GM21367 (cell line): Measurements from ENCODE around the gene CACNA1B.

Experiments used
- ATAC-seq: cut with Tn5 transposase; IDR thresholded peaks from one replicate; pipeline ENCODE4 v1.9.1; 2021; ENCODE audit not compliant: unreplicated experiment

CACNA1B gene

DNA sequence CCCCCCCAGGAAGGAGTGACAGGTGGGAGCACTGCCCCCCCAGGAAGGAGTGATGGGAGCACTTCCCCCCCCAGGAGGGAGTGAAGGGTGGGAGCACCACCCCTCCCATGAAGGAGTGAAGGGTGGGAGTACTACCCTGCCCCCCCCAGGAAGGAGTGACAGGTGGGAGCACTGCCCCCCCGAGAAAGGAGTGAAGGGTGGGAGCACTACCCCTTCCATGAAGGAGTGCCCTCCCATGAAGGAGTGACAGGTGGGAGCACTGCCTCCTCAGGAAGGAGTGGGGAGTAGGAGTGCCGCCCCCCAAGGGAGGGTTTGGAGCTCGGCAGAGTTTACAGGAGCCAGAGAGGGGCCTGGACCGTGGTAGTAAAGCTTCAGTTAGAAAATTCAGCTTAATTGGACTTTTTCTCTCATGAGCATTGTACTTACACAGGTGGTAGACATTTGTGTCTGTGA is 100.7 kb downstream of the CACNA1B start:
- ATAC-seq: no peak

DNA sequence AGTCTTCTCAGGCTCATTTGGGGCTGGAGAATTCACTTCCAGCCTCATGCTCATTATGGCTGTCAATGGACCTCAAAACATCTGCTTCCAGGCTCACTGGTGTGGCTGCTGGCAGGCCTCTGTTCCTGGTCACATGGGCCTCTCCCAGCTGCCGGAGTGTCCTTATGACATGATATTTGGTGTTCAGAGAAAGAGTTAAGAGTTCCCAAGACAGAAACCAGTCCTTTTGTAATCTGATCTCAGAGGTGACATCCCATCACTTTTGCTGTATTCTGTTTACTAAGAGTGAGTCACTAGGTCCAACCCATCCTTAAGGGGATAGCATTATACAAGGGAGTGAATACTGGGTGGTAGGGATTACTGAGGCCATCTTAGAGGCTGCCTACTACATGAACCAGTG is 104.6 kb downstream of the CACNA1B start:
- no peak for ATAC-seq

DNA sequence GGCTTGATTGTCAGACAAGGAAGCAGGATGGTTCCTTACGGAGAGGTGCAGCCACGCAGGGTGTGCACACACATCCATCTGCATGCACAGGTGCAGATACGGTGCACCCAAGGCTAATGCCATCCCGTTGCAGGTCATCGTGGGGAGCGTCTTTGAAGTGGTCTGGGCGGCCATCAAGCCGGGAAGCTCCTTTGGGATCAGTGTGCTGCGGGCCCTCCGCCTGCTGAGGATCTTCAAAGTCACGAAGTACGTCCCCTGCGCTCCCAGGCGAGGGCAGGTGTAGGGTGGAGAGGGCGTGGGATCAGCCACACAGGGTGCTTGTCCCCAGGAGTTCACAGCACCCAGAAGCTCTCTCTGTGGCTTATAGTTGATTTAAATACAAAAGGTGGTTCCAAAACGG is 106.4 kb downstream of the CACNA1B start:
- ATAC-seq: no peak

DNA sequence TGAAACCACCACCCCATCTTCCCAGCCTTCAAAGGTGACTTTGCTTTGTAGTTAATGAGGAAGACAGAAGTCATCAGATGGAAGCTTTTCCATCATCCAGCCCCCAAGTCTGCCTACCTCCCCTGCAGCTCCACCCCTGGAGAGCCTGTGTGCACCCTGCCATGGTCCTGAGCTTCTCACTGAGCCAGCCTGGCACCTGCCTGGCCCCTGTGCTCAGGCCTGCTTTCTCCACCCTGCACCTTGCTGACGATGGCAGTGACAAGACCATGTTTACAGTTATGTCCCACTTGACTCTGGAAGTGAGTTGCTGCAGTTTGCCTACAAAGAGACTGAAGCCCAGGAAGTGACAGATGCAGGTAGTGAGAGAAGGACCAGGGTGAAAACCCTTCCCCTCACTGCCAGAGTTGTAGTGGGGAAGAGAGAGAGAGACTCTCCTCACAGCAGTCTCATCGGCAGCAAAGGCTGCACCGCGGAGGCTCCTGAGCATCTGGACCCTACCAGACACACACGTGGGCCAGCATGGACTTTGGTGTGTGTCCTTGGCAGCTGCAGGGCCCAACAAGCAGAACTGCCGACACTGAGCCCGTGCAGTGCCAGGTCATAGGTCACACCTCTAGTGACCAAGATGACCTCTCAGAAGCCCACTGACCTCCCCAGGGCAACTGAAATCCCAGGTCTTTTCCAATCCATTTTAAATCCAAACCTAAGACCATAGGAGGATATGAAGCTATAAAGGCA is 107.1 kb downstream of the CACNA1B start:
- no peak for ATAC-seq

DNA sequence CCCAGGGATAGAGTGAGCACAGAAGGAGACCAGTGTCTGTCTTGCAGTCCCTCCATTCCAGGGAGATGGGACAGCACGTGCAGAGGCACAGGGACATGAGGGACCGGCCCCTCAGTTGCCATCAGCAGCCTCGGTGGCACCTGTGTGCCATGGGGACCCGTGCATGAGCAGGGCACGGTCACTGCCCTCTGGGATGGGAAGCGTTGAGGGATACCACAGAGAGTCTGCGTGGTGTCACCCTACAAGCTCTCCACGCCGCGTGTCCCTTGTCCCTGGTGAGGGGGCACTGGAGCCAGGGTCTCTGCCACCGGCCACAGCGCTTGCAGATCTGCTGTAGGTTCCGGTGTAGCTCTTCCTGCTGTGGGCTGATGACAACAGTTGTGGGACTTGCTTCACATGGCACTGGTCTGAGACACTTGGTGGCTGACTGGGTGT is 108.1 kb downstream of the CACNA1B start:
- ATAC-seq: no peak

DNA sequence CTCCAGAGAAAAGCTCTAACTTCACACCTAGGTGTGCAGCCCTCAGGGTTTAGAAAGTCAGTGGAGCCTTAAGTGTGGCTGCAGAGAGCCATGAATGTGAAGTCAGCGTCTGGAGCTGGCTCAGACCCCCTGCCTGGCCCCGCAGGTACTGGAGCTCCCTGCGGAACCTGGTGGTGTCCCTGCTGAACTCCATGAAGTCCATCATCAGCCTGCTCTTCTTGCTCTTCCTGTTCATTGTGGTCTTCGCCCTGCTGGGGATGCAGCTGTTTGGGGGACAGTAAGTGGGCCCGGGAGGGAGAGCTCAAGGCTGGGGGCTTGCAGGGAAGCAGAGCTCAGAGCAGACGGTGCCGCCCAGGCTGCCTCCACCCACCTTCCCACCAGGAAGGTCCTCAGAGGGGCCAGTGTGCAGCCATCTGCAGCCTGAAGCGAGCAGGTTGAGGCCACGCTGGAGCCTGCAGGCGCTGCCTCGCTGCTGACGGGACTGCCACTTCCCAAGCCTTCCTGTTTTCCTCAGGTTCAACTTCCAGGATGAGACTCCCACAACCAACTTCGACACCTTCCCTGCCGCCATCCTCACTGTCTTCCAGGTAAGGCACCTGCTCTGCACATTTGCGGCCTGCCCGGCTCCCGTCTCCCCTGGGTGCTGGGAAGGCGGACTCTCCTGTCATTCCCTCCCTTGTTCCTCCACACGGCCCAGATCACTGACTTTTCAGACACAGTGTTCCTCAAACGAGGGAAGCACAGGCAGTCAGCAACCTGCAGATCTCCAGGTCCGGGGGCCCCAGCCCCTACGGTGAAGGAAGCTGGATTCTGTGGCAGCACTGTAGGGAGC is 108.9 kb downstream of the CACNA1B start:
- ATAC-seq: no peak

DNA sequence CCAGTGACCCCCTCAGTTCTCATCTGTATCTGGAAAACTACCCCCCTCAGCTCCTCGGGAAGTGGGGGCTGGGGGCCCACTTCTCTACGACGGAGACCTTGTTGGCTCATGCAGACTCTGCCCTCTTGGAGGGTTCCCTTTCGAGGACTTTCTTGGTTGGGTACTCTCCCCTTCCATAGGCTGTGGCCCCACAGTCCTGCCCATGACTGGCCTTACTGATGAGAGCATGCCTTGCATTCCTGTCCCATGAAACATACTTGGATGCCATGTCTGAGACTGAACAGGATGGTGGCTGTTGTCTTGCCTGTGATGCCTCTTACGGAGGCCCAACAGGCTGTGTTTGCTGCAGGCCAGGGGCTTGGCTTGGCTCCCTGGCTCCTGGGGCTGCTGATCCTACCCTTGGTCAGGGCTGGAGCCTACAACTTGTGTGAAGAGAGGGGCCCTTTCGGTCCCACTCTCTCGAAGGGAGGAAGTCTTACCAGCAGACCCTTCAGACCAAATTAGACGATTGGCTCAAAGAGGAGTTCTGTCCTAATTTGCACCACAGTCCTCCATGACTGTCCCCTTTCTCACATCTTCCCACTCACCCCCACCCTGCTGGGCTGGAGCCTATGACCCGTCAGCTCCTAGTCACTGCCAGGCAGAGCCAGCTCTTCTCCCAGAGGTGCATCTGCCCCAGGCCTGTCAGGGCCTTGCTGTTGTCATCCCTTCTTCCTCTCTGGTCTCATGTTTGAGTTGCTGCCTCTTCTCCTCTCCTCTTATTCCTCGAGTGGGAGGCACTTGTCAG is 109.9 kb downstream of the CACNA1B start:
- no peak for ATAC-seq

DNA sequence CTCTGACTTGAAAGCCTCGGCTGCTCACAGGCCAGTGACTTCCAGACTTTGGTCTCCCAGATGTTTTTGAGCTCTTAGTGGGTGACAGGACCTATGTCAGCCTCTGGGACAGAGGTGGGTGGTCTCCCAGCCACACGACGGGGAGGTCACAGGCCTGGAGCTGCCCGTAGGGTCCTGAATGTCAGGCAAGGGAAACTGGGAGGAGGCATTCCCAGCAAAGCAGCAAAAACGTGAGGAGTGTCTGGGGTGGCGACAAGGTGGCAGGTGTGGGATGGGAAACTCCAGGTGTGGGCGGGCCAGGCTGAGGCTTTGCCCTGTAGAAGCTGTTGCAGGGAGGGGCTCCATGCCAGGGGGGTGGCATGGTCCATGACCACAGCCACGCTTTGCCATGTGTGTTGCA is 110.5 kb downstream of the CACNA1B start:
- ATAC-seq: no peak

DNA sequence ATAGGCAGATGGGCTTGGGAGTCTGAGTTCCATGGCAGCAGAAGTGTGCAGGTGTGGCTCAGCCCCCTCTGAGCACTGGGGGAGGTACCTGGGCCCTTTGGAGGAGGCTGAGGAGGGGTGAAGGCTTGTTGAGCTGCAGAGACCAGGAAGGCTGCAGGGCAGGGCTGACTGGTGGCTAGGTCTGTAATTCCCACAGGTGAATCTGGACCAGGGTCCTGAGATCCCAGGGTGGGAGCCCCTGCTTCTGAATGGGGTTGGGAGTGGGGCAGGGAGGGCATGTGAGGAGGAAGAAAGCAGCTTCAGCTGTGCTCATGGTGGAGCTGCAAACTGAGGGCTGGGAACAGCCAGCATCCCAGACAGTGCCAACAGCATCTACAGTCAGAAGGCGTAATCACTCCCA is 111.1 kb downstream of the CACNA1B start:
- no peak for ATAC-seq

DNA sequence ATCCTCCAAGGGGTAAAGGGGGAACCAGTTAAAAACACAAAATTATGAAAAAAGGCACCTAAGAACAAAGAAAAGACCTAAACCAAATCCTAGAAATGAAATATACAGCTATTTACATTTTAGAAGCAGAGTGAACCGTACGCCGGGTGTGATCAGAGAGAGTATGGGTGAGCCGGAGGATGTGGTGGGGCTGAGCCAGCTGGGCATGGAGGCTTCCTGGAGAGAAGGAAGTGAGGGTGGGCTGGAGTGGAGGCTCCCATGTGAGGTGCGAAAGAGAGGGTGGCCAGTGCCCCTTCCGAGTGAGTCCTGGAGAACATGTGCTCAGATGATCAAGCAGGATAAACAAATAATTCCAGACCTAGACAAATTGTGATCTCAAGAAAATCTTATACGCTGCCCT is 111.6 kb downstream of the CACNA1B start:
- ATAC-seq: no peak

DNA sequence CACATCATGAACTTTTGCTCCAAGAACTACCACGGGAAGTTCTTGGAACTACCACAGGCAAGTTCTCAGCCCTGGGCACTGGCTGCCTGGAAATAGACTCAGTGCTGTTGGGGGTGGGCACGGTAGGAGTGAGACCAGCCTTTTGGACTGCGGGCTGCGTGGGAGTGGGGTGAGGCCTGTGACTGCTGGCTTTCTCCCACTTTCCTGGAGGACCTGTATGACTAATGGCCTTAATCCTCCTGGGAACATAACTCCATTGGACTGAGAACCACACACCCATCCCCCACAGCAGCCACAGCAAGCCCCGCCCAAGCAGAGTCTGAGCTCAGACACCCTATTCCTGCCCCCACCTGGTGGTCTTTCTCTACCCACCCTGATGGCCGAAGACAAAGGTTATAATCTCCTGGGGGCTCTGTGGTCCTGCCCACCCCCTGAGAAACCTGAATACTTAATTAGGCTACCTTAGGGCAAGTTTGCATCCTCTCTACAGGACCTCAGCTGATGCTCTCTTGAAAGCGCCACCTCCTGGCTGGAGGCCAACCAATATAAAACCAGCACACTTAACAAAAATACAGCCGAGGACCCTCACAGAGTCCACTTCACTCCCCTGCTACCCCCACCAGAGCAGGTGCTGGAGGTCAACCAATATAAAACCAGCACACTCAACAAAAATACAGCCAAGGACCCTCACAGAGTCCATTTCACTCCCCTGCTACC is 112.6 kb downstream of the CACNA1B start:
- no peak for ATAC-seq

DNA sequence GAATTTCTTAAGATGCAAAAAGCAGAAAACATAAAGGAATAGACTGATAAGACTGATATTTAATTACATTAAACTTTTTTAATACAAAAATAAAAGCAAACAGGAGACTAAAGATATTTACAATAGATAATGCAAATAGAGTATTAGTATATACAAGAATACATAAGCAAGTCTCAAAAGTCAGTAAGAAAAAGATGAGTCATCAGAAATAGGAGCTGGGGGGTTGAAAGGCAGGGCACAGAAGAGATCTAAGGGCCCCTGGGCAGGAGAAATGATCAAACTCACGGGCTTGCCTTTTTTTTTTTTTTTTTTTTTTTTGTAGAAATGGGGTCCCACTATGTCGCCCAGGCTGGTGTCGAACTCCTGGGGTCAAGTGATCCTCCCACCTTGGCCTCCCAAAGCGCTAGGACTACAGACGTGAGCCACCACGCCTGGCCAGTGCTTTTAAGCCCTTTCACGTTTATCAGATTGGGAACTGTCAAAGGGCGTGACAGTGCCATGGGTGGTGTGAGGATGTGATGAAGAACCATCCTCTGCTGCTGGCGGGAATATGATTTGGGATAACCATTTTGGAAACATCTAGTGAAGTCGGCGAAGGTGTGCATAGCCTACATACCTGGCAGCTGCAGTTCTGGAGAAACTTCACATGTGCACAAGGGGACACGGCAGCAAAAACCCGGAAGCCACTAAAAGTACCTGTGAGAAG is 126.1 kb downstream of the CACNA1B start:
- no peak for ATAC-seq

DNA sequence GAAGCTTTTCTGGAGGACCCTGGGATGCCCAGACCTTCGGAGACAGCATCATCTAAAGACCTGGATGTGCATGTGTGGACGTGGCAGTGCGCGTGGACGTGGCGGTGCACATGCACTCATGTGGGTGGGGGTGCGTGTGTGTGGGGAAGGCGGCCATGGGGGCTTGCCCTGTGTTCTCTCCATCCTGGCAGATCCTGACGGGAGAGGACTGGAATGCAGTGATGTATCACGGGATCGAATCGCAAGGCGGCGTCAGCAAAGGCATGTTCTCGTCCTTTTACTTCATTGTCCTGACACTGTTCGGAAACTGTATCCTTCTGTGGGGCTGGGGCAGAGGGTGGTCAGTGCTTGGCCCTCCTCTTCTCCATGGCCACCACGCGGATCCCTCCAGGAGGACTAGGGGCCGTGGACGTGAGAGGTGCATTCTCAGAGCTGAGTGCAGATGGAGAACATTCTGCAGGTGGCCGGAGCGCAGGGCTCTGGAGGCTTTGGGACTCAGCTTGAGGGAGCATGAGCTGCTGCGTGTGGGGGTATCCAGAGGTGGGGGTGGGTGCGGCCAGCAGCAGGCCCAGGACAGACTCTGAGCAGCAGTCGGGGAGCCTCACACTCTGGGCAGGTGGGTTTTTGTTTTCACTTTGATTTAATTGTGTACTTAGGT is 129.1 kb downstream of the CACNA1B start:
- no peak for ATAC-seq

DNA sequence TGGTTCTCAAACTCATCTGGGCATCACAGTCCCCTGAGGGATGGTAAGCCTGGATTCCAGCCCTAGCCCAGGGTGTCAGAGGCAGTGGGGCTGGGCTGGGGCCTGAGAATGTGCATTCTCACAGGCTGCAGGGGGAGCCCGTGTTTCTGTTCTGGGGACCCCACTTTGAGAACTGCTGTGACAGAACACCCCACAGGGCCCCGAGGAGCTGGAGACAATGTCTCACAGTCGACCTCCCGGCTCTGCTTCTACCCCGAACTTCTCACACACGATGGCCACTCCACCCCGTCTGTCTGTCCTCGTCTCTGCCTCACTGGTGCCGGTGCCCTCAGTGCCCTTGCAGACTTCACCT is 130.0 kb downstream of the CACNA1B start:
- ATAC-seq: no peak

DNA sequence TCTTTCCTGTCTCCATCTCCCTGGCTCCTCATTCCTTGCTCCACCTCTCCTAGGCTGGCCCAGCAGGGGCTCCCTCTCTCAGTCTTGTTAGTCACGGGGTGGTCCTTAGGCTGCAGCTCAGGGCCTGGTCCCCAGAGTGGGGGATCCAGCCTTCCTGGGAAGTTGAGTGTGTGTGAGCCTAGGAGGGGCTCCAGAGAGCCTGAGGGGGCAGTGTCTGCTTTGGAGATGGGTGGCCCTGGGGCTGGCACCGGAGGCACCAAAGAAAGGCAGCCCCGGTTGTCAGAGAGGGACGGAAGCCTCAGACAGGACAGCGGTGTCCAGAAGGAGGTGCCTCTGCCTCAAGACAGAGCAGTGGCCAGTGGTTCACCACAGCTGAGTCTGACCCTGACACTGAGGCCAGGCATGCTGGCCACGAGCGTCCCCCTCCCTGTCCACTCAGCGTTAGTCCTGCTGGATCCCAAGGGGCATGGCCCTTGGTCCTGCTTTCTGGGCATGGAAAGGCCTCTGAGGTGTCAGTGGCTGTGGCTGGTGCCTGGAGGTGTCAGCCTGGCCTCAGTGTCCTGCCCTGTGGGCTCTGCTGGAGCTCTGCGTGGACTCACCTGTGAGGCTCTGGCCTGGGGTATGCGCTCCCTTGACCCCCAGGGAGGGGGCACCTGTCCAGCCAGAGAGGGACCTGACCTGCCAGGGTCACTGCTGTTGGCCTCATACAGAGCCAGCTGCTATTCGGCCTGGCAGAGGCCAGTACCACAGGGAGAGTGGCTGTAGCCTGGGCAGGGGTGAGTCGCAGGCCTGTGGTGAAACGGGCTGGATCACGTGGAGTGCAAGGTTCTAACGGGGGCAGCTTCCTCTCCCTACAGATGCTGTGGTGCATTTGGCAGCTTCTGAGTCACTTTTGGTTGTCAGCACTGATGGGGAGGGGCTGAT is 130.6 kb downstream of the CACNA1B start:
- ATAC-seq: no peak

DNA sequence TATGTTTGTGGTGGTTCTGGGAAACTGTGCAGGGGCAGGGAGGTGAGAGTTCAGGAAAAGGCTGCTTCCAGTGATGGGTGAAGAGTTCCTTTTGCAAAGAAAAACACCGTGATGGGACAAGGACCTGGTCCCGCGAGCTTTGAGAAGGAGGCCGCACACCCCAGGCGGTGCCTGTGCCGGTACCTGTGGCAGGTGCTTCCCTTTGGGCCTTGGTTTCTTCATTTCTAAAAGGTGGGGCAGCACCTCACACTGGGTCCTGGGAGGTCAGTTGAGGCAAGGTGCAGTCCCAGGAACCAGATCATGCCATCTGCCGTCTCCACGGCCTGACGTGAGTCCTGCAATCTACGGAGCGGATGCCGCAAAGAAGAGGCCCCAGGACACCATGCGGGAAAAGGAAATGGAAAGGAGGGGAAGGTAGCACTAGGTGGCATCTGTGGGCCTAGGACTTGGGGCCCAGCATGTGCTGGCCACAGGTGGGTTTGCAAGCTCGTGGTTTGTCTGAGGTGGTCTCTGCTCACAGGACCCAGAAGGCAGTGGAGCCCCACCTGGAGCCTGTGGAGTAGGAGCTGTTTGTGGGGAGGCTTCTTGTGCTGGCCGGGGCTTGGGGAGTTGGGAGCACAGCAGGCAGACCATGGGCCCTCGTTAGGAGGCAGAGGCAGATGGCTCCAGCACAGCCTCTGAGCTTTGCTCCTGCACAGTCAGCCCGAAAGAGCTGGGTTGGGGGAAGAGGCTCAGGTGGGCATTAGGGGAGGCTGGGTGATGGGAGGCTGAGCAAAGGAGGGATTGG is 131.6 kb downstream of the CACNA1B start:
- no peak for ATAC-seq

DNA sequence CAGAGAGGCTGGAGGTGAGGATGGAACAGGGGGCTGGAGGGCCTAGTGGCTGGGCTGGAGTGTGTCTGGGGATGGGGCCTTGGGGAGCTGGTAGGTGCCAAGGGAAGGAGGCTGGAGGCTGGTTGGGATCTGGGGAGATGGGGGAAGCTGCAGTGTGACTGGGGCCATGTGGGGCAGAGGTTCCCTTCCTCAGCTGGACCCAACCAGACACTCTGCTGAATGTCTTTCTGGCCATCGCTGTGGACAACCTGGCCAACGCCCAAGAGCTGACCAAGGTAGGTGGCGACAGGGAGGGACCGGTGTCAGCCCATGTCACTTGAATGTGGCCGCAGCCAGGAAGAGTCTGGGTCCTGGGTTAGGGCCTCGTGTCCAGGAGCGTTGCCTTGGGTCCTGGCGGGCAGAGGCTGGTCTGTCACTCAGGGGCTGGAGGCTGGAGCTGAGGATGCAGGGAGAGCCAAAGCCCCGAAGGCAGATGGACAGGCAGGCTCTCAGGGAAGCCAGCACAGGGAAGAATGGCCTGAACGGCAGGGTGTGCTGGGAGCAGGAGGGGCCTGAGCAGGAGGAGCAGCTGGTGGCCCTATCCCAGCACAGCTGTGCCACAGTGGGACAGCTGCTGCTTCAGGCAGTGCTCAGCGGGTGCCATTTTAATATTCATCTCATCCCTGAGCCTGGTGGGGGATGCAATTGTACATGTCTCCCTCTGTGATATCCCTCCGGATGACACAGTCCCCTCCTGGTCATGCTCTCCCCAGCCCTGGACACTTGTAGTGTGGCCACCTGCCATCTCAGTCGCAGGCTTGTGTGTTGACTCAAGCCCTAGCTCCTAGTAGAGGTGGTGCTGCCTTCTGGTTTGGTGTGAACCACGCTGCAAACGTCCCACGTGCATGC is 132.5 kb downstream of the CACNA1B start:
- ATAC-seq: no peak
